AG08396 (cell line): ENCODE measurements around the gene MAGEB17.

ENCODE experiments used
- DNase-seq: peaks from one replicate; pipeline ENCODE4 v3.0.0; 2012; ENCODE audit warnings: low spot score, mixed read lengths

The MAGEB17 gene

GRCh38 chrX:16210061-16210460 lies 42.8 kb downstream of the MAGEB17 start:
- no peak for DNase-seq

- DNase-seq = no peak
Measured at GRCh38 chrX:16212024-16212423, 44.7 kb downstream of the MAGEB17 start.

- DNase-seq = peak; percentile 33
Measured at GRCh38 chrX:16212436-16212835, 45.2 kb downstream of the MAGEB17 start.

GRCh38 chrX:16213961-16214360 lies 46.7 kb downstream of the MAGEB17 start:
- no peak for DNase-seq

- no peak for DNase-seq
Measured at GRCh38 chrX:16215660-16216059, 48.4 kb downstream of the MAGEB17 start.
